COR-L47 (cell line): ENCODE data around the gene KLHL28.

ENCODE experiments used
- DNase-seq: peaks from one replicate; lab custom pipeline; 2025; lab: John Stamatoyannopoulos, UW

The KLHL28 gene, protein sequence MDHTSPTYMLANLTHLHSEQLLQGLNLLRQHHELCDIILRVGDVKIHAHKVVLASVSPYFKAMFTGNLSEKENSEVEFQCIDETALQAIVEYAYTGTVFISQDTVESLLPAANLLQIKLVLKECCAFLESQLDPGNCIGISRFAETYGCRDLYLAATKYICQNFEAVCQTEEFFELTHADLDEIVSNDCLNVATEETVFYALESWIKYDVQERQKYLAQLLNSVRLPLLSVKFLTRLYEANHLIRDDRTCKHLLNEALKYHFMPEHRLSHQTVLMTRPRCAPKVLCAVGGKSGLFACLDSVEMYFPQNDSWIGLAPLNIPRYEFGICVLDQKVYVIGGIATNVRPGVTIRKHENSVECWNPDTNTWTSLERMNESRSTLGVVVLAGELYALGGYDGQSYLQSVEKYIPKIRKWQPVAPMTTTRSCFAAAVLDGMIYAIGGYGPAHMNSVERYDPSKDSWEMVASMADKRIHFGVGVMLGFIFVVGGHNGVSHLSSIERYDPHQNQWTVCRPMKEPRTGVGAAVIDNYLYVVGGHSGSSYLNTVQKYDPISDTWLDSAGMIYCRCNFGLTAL

GRCh38 chr14:44961554-44962333 is at the start of gene KLHL28, which contains the start of gene TOGARAM1:
TSS of gene KLHL28 (minus strand) at chr14:44961947. CDS start at chr14:44945928, 16,019 bp downstream.
TSS of gene TOGARAM1 (plus strand) at chr14:44962190. CDS start at chr14:44962422, 232 bp downstream.
- peak; percentile 99 for DNase-seq

GRCh38 chr14:45003924-45004323 is 42.2 kb upstream of the KLHL28 start:
- DNase-seq, result no peak

DNA sequence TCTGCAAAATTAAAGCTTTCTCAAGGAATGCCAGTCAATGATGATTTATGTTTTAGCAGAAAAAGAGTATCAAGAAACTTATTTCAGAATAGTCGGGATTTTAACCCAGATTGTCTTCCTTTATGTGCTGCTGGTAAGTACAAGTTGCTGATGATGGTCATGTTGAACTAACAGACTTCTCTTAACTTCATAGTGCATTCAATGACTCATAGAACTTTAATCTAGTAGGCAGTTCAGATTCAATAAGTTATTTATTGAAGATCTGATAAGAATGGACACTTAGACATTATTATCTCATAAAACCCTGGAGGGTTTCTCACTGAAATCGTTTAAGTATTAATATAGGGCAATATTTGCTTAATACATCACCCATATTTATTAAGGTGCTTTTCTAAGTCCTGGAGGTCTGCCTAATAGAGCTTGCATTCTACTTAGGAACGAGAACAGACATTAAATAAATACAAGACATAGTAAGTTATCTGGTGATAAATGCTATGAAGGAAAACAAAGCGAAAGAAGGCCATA is 34.1 kb upstream of the KLHL28 start:
- no peak for DNase-seq

DNA sequence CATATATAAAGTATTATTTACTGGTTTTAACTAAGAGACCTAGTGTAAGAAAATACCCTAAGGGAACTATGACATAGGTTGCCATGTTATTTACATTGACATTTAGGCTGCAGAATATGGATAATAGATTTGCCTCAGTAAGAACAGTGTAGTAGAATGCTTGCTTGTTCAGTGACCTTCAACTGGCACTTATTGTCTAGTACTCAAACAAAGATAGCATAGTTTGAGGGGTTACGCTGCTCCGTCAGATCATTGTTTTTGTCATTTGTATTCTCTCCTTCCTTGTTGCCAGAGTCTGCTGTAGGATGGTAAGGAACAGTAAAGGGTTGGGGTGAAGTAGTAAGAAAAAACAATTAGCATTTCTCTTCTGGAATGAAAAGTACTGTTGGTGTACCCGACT is 33.4 kb upstream of the KLHL28 start:
- DNase-seq, result no peak

GRCh38 chr14:44990533-44990932 is 28.8 kb upstream of the KLHL28 start:
- no peak for DNase-seq

DNA sequence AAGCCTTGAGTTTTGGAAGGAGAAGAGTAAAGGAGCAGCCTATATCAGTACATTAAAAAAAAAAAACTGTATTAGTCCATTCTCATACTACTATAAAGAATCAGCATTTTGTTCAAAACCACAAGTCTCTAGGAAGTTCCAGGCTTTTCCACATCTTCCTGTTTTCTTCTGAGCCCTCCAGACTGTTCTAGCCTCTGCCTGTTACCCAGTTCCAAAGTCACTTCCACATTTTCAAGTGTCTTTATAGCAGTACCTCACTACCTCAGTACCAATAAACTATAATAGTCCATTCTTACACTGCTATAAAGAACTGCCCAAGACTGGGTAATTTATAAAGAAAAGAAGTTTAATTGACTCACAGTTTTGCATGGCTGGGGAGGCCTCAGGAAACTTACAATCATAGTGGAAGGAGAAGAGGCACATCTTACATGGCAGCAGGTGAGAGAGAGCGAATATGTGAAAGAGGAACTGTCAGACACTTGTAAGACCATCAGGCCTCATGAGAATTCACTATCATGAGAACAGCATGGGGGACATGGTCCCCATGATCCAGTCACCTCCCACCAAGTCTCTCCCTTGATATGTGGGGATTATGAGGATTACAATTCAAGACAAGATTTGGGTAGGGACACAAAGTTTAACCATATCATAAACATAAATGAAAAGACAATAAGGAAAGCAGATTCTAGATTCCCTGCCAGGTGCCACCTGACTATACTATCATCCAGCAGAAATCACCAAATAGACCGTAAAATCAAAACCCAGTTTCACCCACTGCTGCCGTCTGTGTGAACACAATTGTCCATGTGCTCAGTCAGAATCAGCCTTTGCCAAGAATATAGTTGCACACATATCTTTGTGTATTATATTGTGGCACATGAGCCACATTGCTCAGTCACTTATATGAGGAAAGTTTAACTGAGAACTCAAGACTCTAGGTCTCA is 28.0 kb upstream of the KLHL28 start:
- DNase-seq, result no peak

DNA sequence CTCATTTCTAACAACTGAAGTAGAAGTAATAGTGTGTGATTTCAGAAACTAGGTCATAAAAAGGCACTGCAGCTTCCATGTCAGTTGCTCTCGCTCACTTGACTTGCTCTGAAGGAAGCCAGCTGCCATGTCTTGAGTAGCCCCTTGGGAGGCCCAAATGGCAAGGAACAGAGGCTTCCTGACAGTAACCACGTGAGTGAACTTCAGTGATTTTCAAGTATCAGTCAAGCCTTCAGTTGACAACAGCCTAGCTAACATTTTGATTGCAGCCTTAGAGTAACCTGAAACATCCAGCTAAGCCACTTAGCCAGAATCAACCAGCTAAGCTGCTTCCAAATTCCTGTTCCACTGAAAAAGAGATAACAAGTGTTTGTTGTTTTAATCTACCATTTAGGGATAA is 26.9 kb upstream of the KLHL28 start:
- no peak for DNase-seq

- no peak for DNase-seq
Measured at GRCh38 chr14:44982594-44982993, 20.8 kb upstream of the KLHL28 start.

GRCh38 chr14:44981198-44981597 is 19.5 kb upstream of the KLHL28 start:
- DNase-seq, result no peak

DNA sequence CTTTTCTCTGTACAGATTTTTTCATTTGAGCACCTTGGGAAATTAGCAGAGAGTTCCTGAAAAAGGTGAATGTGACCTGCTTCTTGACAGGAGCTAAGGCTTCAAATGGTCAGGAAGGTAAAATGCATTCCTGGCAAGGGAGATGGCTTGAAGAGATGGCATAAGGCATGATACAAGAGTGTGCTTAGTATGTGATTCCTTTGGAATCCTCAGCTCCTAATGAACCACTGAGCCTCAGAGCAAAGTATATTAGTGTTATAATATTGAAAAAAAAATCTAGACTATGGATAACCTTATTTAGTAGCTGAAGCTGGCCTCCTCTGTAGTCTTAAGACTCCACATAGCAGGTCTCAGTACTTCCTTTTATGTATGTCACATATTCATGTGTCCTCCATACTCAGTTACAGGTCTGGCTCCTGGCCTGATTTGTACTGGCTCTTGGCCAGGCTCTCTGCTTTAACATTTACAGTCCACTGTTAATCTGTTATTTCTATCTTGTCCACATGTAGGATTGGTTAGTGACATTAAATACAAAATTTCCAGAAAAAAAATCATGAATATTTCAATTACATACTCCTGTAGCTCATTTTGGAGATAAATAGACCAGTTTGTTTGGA is 18.1 kb upstream of the KLHL28 start:
- no peak for DNase-seq

GRCh38 chr14:44979273-44979672 is 17.5 kb upstream of the KLHL28 start:
- no peak for DNase-seq

- no peak for DNase-seq
Measured at GRCh38 chr14:44971459-44971858, 9.7 kb upstream of the KLHL28 start.

- DNase-seq, result no peak
Measured at GRCh38 chr14:44970907-44971306, 9.2 kb upstream of the KLHL28 start.

- no peak for DNase-seq
Measured at GRCh38 chr14:44968714-44969113, 7.0 kb upstream of the KLHL28 start.

DNA sequence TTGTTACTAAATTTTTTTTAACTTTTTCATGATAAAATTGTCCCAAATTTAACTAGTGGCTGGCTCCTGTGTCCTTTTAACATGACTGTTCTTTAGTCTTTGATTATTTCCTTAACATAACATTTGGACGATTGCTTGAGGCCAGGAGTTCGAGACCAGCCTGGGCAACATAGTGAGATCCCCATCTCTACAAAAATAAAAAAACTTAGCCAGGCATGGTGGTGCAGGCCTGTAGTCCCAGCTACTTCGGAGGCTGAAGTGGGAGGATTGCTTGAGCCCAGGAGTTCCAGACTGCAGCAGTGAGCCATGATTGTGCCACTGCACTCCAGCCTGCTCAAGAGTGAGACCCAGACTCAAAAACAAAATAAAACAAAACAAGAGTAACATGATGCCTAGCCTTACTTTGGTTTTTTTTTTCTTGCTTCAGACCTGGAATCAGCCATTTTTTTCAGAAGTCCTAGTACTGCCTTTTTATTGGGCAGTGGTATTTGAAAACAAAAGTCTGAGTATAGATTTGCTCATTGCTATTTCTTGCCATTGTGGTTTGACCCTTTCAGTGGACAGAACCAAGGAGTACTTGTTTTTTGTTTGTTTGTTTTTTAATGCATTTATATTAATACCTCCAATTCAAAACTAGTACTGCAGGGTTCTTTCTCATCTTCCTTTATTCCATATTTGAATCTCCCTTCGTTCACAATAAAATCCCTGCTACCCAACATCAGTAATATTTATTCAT is 5.0 kb upstream of the KLHL28 start:
- DNase-seq, result no peak

DNA sequence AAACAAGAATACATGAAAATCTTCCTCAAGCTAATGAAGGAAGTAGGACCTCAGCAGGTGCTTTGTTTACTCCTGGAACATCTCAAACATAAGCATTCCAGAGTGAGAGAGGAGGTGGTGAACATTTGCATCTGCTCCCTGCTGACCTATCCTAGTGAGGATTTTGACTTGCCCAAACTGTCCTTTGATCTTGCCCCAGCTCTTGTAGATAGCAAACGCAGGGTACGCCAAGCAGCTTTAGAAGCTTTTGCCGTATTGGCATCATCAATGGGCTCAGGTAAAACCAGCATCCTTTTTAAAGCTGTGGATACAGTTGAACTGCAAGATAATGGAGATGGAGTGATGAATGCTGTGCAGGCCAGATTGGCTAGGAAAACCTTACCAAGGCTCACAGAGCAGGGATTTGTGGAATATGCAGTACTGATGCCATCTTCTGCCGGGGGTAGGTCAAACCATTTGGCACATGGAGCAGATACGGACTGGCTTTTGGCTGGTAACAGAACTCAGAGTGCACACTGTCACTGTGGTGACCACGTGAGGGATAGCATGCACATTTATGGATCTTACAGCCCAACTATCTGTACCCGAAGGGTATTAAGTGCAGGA is 2.1 kb upstream of the KLHL28 start:
- DNase-seq, result no peak

DNA sequence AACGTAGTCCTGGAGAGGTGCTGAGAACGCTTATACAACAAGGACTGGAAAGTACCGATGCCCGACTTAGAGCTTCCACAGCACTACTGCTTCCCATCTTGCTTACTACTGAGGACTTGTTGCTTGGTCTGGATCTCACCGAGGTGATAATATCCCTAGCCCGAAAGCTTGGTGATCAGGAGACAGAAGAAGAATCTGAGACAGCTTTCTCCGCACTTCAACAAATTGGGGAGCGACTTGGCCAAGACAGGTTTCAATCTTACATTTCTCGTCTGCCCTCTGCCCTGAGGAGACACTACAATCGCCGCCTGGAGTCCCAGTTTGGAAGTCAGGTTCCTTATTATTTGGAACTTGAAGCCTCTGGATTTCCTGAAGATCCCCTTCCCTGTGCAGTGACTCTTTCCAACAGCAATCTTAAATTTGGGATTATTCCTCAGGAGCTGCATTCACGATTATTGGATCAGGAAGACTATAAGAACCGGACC is 1.3 kb upstream of the KLHL28 start:
- no peak for DNase-seq

DNA sequence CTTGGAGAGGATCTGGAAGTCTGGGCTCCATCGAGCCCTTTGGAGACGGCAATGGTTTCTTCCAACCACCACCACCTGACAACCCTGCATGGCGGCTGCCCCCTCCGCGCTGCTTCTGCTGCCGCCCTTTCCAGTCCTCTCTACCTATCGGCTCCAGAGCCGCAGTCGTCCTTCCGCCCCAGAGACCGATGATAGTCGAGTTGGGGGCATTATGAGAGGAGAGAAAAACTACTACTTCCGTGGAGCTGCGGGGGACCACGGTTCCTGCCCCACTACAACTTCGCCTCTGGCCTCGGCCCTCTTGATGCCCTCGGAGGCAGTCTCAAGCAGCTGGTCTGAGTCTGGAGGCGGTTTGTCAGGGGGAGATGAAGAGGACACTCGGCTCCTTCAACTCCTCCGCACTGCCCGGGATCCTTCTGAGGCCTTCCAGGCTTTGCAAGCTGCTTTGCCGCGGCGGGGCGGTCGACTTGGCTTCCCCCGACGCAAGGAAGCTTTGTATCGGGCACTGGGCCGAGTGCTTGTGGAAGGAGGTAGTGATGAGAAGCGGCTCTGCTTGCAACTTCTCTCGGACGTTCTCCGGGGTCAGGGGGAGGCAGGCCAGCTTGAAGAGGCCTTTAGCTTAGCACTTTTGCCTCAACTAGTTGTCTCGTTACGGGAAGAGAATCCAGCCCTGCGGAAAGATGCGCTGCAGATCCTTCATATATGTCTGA is 742 bp upstream of the KLHL28 start:
- peak; percentile 64 for DNase-seq

- DNase-seq, result peak; percentile 30
Measured at GRCh38 chr14:44961151-44961553, 595 bp downstream of the KLHL28 start.
